HepG2 (cell line): ENCODE data around the gene IFITM5.

ENCODE experiments used
- CTCF ChIP-seq: sonication (generic); formaldehyde crosslinking; IDR thresholded peaks from 2 replicates; pipeline ENCODE4 v1.5.0; 2020; ENCODE audit warnings: mild to moderate bottlenecking, missing genetic modification reagents, moderate library complexity
- SIN3A ChIP-seq: IDR thresholded peaks from 2 replicates; pipeline ENCODE4 v1.6.1; 2011; ENCODE audit warnings: low read depth, mild to moderate bottlenecking, control low read depth, low read length, borderline replicate concordance
- TAF1 ChIP-seq: sonication (generic); formaldehyde crosslinking; IDR thresholded peaks from 2 replicates; pipeline ENCODE4 v1.4.0; 2020; ENCODE audit warnings: missing genetic modification reagents
- ZBTB39 ChIP-seq: sonication (generic); formaldehyde crosslinking; IDR thresholded peaks from 2 replicates; pipeline ENCODE4 v1.5.0; 2020; ENCODE audit warnings: missing genetic modification reagents
- ZNF512 ChIP-seq: sonication (generic); formaldehyde crosslinking; IDR thresholded peaks from 2 replicates; pipeline ENCODE4 v1.4.0; 2020; ENCODE audit warnings: mild to moderate bottlenecking, missing genetic modification reagents

- no peak for TF ChIP-seq ZNF512 (CRISPR knock-in tag)
- TF ChIP-seq TAF1 (CRISPR knock-in tag), result no peak
- no peak for TF ChIP-seq SIN3A
- TF ChIP-seq ZBTB39 (CRISPR knock-in tag), result no peak
- TF ChIP-seq CTCF (CRISPR knock-in tag), result no peak
Measured at GRCh38 chr11:298406-299065, 790 bp downstream of the IFITM5 start.
